CD4-positive, alpha-beta T cell treated with Interleukin-21 for 1 hour (primary cell): ENCODE results near the gene TNS1.
A peak's percentile ranks its signal among the peaks of the same experiment; 100 is the strongest.
"Not testable (repeated sequence)": the region's sequence is repeated elsewhere in the genome, so short reads cannot be mapped to it uniquely, and the experiment has no call there.

Source experiments
- DNase-seq: peaks from one replicate; pipeline ENCODE4 v3.0.0-alpha.2; 2020

TNS1 gene

DNA sequence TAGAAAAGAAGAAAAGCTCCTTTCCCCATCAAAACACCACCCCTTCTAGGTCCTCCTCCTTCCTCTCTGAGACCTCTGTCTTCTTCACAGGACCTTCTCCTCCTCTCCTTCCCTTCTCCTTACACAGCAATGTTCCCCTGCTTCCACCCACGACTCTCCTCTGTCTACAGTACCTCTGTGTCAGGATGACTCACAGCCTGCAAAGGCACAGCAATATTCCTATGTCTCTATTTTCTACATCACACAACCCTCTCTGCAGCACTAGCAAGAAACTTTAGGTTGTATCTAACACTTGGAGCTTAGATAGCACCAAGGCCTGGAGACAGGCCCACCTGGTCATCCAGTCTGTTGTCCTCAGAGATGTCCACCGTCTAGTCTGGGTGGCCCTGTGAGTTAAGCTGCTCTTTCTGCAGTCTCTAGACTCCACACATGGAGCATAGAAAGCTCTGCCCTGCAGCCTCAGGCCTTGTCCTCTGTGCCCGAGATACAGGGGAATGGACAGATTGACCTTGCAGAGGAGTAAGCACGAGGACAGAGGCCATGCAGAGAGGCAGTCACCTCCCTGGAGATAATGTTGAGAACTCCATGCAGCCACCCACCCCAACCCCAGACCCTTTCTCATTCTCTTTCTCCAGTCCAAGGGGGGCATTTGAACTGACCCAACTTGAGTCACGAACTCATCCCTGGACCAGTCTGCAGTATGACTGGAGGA is 212.0 kb downstream of the TNS1 start:
- DNase-seq = no peak

- DNase-seq = peak; percentile 50
These were observed 212.6 kb downstream of the TNS1 start for GRCh38 chr2:217790195-217790594.

GRCh38 chr2:217789736-217790181 is 213.0 kb downstream of the TNS1 start:
- no peak for DNase-seq

DNA sequence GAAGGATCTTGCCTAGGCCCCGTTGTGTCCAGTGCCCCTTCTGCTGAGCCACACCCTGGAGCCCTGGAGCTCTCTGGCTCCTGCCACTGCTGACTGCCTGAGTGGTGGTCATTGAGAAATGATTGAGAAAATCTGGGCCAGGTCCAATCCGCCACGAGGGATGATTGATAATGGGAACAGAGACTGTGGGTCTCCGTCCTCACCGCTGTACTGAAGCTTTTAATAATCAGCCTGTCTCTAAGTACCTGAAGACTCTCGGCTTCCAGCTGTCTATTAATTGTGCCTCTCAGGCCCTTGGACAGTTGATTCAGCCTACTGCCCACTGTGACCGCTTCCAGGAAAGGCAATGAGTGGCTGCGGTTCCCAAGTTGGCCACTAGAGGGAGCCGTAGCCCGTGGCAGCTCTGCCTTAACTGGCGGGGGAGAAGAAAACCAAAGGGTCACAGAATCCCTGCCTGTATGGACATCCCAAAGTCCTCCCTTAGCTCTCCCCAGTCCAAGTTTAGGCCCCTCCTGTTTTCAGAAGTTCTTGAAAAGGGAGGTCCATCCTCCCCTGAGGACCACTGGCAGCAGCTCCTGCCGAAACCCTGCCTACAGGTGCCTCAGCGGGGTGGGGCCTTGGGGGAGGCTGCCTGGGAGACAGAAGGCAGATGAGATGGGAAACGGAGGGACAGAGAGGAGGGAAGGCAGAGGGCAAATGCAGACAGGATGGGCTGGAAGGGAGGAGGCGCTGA is 213.6 kb downstream of the TNS1 start:
- peak; percentile 67 for DNase-seq

DNA sequence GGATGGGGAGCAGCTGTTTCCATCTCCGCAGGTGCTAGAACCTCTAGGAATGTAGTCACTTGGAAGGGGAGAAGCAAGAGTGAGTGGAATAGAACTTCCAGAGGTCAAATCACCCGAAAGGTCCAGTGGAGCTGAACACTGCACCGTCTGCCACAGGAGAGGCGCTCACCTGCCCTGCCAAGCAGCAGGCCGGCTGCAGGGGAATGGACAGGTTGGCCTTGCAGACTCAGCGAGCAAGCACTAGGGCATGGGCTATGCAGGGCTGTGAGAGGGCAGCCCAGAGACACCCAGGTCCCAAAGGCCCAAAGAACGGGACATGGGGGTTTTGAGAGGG is 214.2 kb downstream of the TNS1 start:
- DNase-seq = no peak

DNA sequence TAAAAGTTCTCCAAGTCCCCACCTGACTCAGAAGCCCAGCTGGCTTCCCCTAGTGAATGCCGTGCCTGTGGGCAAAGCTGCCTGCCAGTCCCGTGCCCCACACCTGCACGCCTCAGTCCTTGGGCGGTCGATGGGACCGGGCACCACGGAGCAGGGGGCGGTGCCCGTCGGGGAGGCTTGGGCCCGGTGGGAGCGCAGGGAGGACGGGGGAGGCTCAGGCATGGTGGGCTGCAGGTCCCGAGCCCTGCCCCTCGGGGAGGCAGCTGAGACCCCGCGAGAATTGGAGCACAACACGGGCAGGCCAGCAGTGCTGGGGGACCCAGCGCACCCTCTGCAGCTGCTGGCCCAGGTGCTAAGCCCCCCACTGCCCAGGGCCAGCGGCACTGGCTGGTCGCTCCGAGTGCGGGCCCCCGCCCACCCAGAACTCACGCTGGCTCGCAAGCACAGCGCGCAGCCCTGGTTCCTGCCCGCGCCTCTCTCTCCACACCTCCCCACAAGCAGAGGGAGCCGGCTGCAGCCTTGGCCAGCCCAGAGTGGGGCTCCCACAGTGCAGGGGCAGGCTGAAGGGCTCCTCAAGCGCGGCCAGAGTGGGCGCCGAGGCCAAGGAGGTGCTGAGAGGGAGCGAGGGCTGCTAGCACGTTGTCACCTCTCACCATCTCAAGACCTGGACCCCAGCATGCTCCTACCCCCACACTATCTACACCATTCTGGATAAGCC is 215.5 kb downstream of the TNS1 start:
- no peak for DNase-seq

DNA sequence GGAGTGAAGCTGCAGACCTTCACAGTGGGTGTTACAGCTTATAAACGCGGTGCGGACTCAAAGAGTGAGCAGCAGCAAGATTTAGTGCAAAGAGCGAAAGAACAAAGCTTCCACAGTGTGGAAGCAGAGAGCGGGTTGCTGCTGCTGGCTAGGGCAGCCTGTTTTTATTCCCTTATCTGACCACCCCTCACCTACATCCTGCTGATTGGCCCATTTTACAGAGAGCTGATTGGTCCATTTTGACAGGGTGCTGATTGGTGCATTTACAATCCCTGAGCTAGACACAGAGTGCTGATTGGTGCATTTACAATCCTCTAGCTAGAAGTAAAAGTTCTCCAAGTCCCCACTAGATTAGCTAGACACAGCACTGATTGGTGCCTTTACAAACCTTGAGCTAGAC is 216.2 kb downstream of the TNS1 start:
- not testable (repeated sequence) for DNase-seq

- peak; percentile 64 for DNase-seq
These were observed 217.2 kb downstream of the TNS1 start for GRCh38 chr2:217785544-217786045.

GRCh38 chr2:217784996-217785543 is 217.7 kb downstream of the TNS1 start:
- DNase-seq = no peak

DNA sequence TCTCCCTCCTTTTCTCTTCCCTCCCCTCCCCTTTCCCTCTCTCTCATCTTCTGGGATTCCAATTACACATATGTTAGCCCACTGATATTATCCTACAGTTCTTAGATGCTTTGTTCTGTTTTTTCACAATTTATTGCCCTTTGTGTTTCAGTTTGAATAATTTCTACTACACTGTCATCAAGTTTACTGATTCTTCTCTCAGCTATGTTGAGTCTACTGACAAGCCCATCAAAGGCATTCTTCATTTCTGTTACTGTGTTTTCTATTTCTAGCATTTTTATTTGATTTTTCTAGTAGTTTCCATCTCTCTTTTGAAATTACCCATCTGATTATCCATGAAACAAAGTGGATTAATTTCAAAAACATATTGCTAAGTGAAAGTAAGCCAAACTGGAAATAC is 219.6 kb downstream of the TNS1 start:
- no peak for DNase-seq

GRCh38 chr2:217777906-217778305 is 224.9 kb downstream of the TNS1 start:
- DNase-seq = no peak

GRCh38 chr2:217776631-217777030 is 226.2 kb downstream of the TNS1 start:
- no peak for DNase-seq

DNA sequence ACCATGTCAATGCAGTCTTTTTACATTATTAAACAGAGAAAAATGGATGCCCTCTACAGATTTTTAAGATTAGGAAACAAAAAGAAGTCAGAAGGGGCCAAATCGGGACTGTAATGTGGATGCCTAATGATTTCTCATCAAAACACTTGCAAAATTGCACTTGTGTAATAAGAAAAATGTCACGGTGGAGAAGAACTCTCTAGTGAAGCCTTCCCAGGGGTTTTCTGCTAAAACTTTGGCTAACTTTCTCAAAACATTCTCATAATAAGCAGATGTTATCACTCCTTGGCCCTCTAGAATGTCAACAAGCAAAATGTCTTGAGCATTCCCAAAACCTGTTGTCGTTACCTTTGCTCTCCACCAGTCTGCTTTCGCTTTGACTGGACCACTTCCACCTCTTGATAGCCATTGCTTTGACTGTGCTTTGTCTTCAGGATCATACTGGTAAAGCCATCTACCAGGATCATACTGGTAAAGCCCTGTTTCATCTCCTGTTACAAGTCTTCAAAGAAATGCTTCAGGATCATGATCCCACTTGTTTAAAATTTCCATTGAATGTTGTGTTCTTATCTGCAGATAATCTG is 226.8 kb downstream of the TNS1 start:
- no peak for DNase-seq

- no peak for DNase-seq
These were observed 228.6 kb downstream of the TNS1 start for GRCh38 chr2:217774232-217774631.

DNA sequence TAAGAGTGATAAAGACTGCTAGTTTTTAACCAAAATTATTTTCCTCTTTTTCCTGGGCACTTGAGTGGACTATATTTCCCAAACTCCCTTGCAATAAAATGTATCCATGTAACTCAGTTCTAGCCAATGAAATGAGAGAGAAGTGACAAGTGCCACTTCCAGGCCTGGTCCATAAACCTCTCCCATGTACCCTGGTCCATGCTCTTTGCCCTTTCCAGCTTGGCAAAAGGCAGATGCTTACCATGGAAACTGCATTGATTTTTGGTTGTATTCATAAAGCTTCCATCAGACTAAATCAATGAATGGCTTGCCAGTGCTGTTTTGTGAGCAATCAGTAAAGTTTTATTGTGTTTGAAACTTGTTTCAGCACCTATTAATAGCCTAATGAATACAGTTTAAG is 229.3 kb downstream of the TNS1 start:
- no peak for DNase-seq

DNA sequence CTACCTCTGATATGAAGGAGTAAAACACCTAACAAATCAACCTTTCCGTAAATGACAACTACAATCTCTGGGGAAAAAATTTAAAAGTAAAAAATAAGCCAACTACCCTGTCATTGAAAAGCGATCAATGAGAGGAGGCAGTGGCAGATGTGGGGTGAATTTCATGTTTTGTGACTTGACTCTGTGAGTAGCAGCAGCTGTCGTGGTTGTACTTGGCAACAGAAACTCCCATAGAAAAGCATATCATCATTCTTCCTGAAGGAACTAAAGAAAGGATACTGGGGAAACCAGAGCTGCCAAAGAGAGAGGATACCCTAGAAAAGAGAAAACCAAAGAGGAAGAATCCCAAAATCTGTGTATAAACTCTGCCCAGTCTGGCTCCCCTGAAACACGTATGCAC is 236.4 kb downstream of the TNS1 start:
- no peak for DNase-seq

DNA sequence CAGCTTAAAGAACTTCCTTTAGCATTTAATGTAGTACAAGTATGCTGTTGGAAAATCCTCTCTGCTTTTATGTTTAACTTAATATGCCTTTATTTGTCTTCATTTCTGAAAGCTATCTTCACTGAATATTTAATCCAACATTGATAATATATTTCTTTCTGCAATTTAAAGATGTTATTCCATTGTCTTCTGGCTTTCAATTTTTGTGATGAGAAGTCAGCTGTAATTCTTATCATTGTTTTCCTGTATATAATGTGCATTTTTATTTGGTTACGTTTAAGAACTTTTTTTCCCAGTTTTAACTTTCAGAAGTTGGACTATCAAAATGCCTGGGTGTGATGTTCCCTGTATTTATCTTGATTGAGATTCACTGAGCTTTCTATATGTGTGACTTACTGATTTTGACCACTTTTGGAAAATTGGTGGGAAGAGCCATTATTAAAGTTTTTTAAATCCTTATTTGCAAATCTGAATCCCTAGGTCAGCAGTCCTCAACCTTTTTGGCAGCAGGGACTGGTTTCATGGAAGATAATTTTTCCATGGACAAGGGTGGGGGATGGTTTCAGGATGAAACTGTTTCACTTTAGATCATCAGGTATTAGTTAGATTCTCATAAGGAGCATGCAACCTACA is 241.0 kb downstream of the TNS1 start:
- DNase-seq = no peak

DNA sequence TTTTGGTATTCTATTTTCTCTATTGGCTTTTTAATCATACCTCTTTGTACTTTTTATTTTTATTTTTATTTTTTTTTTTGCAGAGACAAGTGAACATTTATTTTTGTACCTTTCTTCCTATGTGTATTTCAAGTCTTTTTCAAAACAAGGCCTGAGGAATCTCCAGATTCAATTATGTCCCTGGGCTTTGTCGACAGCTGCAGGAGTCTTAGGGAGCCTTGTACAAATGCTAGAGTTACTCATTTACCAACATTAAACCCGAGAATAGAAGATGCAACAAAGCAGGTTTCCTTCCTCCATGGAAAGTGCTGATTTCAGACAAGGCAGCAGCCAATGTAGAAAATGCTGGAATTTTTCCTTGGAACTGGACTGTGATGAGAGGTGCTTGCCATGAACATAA is 242.8 kb downstream of the TNS1 start:
- no peak for DNase-seq

DNA sequence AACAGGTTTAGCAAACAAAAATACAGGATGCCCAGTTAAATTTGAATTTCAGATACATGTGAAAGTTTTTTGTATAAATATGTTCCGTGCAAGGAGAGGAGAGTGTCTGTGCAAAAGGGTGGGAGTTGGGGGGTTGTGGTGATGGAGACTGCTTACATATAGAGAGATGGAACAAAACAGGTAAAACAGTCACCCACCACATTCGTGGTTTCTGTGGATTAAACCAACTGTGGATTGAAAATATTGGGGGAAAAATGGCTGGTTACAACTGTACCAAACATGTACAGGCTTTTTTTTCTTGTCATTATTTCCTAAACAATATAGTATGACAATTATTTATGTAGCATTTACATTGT is 245.7 kb downstream of the TNS1 start:
- no peak for DNase-seq

DNA sequence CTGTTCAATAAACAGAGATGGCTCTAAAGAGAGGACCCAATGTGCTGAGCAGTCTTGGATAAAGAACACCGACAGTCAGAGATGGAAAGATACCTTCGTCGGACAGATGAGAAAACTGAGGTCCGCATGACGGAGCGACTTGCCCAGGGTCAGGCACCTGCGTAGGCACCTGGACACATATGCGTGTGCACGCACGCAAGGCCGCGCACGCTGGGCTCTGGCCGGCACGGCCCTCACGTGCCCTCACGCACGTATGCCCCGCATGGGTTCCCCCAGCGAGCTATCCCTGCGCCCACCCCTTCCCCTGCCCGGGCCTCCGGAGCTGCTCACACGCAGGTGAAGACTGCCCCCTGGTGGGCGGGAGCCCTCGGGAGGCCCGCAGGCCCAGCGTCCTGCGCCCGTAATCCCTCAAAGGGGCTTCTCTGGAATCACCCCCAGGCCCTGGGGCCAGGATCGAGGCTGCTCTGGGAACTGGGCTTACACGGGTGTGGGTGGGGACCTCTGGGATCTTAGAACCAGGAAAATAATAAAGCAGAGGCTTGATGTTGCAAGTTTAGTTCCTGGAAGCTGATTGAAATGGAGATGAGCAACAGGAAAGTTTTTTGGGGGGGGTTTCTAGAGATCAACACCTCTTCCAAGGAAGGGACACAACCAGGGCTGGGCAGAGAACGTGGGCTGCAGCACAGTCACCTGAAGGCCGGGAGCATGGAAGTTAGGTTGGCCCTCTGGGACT is 246.3 kb downstream of the TNS1 start:
- peak; percentile 48 for DNase-seq

- no peak for DNase-seq
These were observed 247.6 kb downstream of the TNS1 start for GRCh38 chr2:217755027-217755745.
